B cell (primary cell): Measurements from ENCODE around the gene C9orf40. TPM values are rescaled to one million over a fixed set of nuclear protein-coding genes. Genes with fewer than 3 reads are reported as not detected.

Experiments used
- ATAC-seq: fragments of 200-7000 bp; cut with Tn5 transposase; one replicate; pipeline ENCODE4 v1.10.0; 2021; ENCODE audit warnings: low read depth, mild to moderate bottlenecking, moderate number of reproducible peaks, moderate library complexity
- CTCF ChIA-PET: fragments of 350-600 bp; sonication (Branson Sonifier 250); formaldehyde crosslinking; loops from one replicate; lab custom pipeline; 2021; ENCODE audit warnings: antibody characterized with exemption, inconsistent platforms; lab: Charles Lee
- POLR2A ChIA-PET: fragments of 350-600 bp; sonication (Branson Sonifier 250); formaldehyde crosslinking; loops from one replicate; lab custom pipeline; 2021; ENCODE audit warnings: antibody characterized with exemption; lab: Charles Lee
- DNase-seq: peaks from one replicate; pipeline ENCODE4 v3.0.0; 2013
- H2AFZ ChIP-seq: 2 replicates; pipeline ENCODE4 v1.6.1; 2012; ENCODE audit warnings: mild to moderate bottlenecking, low read depth, low read length; ENCODE audit not compliant: insufficient read depth, poor library complexity, severe bottlenecking
- H3K27ac ChIP-seq, 2 donors: 1 replicate in 1 of 2; 2 replicates in 1 of 2; pipeline ENCODE4 v1.5.1; 2012 to 2013; ENCODE audit warnings: low read length in 2 of 2, mild to moderate bottlenecking in 2 of 2, moderate library complexity in 1 of 2
- H3K27me3 ChIP-seq, 4 experiments: fragments of 200-600 bp in 1 of 4; sonication (generic) in 1 of 4; replicated peaks in 1 of 4; 1 replicate in 2 of 4; 2 replicates in 2 of 4; pipeline versions ENCODE4 v1.6.1 to v1.7.0; 2013 to 2016; ENCODE audit warnings: low read length in 3 of 4, mild to moderate bottlenecking in 2 of 4, mixed read lengths in 1 of 4, moderate library complexity in 1 of 4; ENCODE audit not compliant: insufficient read depth in 4 of 4, control insufficient read depth in 3 of 4; ENCODE audit errors: control extremely low read depth in 1 of 4
- H3K36me3 ChIP-seq, 2 experiments: replicated peaks in 1 of 2; 1 replicate in 1 of 2; 2 replicates in 1 of 2; pipeline versions ENCODE4 v1.6.1 to v1.7.1; 2013; ENCODE audit warnings: low read length in 1 of 2; ENCODE audit not compliant: insufficient read depth in 2 of 2, control insufficient read depth in 1 of 2; ENCODE audit errors: control extremely low read depth in 1 of 2, extremely low read depth in 1 of 2
- H3K4me1 ChIP-seq, 2 donors: fragments of 200-600 bp in 1 of 2; sonication (generic) in 1 of 2; 1 replicate in 1 of 2; 2 replicates in 1 of 2; pipeline versions ENCODE4 v1.5.1 to v1.6.1; 2013 to 2017; ENCODE audit warnings: low read length in 2 of 2; ENCODE audit not compliant: control insufficient read depth in 2 of 2, insufficient read depth in 2 of 2
- H3K4me2 ChIP-seq: replicated peaks from 2 replicates; pipeline ENCODE3; 2012; ENCODE audit warnings: mild to moderate bottlenecking, low read depth, low read length; ENCODE audit not compliant: poor library complexity, severe bottlenecking
- H3K4me3 ChIP-seq, 5 experiments: fragments of 200-600 bp in 1 of 5; sonication (generic) in 1 of 5; 1 replicate in 3 of 5; 2 replicates in 2 of 5; pipeline versions ENCODE4 v1.5.1 to v1.7.0; 2011 to 2016; ENCODE audit warnings: low read length in 4 of 5, mild to moderate bottlenecking in 4 of 5, low read depth in 2 of 5, control low read depth in 1 of 5, moderate library complexity in 1 of 5; ENCODE audit not compliant: insufficient read depth in 1 of 5; ENCODE audit errors: control extremely low read depth in 1 of 5, extremely low read depth in 1 of 5
- H3K79me2 ChIP-seq: fragments of 200-600 bp; sonication (generic); one replicate; pipeline ENCODE4 v1.6.0; 2016; ENCODE audit warnings: low read length; ENCODE audit not compliant: control insufficient read depth, insufficient read depth
- H3K9ac ChIP-seq: fragments of 200-600 bp; sonication (generic); 2 replicates; pipeline ENCODE4 v1.6.1; 2017; ENCODE audit warnings: mild to moderate bottlenecking, low read length, moderate library complexity
- H3K9me3 ChIP-seq, 3 donors: one replicate each; pipeline versions ENCODE4 v1.6.1 to v1.7.1; 2013; ENCODE audit warnings: low read length in 2 of 3; ENCODE audit not compliant: control insufficient read depth in 2 of 3, insufficient read depth in 1 of 3; ENCODE audit errors: control extremely low read depth in 1 of 3
- H4K20me1 ChIP-seq: 2 replicates; pipeline ENCODE4 v1.6.0; 2012; ENCODE audit warnings: mild to moderate bottlenecking, low read length; ENCODE audit not compliant: insufficient read depth, control insufficient read depth, poor library complexity, severe bottlenecking
- H3K27ac Mint-ChIP-seq: one replicate; pipeline ENCODE4 v1.8.0; 2021; ENCODE audit warnings: mixed read lengths
- H3K27me3 Mint-ChIP-seq: one replicate; pipeline ENCODE4 v1.8.0; 2021; ENCODE audit warnings: mixed read lengths
- H3K4me1 Mint-ChIP-seq: one replicate; pipeline ENCODE4 v1.8.0; 2021; ENCODE audit warnings: mixed read lengths
- H3K4me3 Mint-ChIP-seq: one replicate; pipeline ENCODE4 v1.8.0; 2021; ENCODE audit warnings: mixed read lengths
- H3K9me3 Mint-ChIP-seq: one replicate; pipeline ENCODE4 v1.8.0; 2022; ENCODE audit warnings: mixed read lengths; ENCODE audit not compliant: insufficient read depth
- CTCF ChIP-seq: fragments of 200-600 bp; IDR thresholded peaks from one replicate; pipeline ENCODE4 v1.8.0; 2022; ENCODE audit warnings: antibody characterized with exemption, mild to moderate bottlenecking
- EZH2 ChIP-seq: IDR thresholded peaks from 2 replicates; pipeline ENCODE4 v1.6.1; 2012; ENCODE audit warnings: borderline replicate concordance, low read depth, mild to moderate bottlenecking, moderate library complexity, low read length; ENCODE audit not compliant: insufficient read depth, poor library complexity, severe bottlenecking
- WGBS: methylation state at CpG from one replicate; pipeline ENCODE4 v1.1.5; 2013; ENCODE audit warnings: missing lambda C conversion rate; ENCODE audit not compliant: insufficient coverage; 5-methylcytosine and 5-hydroxymethylcytosine counted together
- intact Hi-C: fragments of 100-400 bp; cut with micrococcal nuclease; formaldehyde crosslinking; loops from one replicate; pipeline ENCODE4 v1.10.0; 2022
- polyA plus RNA-seq: library from polyadenylated mRNA; depleted of rRNA; stranded (reverse); fragments of >200 nt; gene quantifications from 2 replicates; pipeline ENCODE4 v1.2.3, GENCODE V29; 2012
- total RNA-seq, 2 donors: library from RNA; stranded (reverse); fragments of 120-200 nt in 1 of 2; gene quantifications; 1 replicate in 1 of 2; 2 replicates in 1 of 2; pipeline versions ENCODE4 v1.2.3 to v1.2.4, GENCODE V29; 2013 to 2022

The C9orf40 gene
- total and polyA plus RNA-seq, 2 donors (not counting 1 experiment from before 2014, with no cell fraction given), result 2.6 to 5.0 TPM

- ATAC-seq (no peak), DNase-seq (no peak)
- POLR2A ChIA-PET, result no interaction called here
- Histone ChIP-seq H3K27me3 (no peaks in the 10 kb centered on the region), H3K27ac (no peak overlapping the region), H3K9me3 (no peaks in the 10 kb centered on the region), H3K79me2 (no peaks in the 10 kb centered on the region), H3K36me3 (no peaks in the 10 kb centered on the region), H3K4me2 (no peak overlapping the region), H3K4me3 (no peak overlapping the region), H2AFZ (no peak overlapping the region), H4K20me1 (no peaks in the 10 kb centered on the region), H3K4me1 (no peaks in the 10 kb centered on the region), H3K9ac (no peak overlapping the region)
- no peak overlapping the region for H3K27ac Mint-ChIP-seq
- H3K9me3 Mint-ChIP-seq, result no peaks in the 10 kb centered on the region
- no peaks in the 10 kb centered on the region for H3K4me1 Mint-ChIP-seq
- TF ChIP-seq CTCF (no peak), EZH2 (no peak)
- H3K4me3 Mint-ChIP-seq, result no peak overlapping the region
- intact Hi-C loops, result no loop called here
- H3K27me3 Mint-ChIP-seq, result peaks cover 1% of the 10 kb centered on the region
- no CpG with 5 or more reads among the region's 1 CpG for WGBS
- CTCF ChIA-PET, result no interaction called here
These were observed 31.0 kb downstream of the C9orf40 start for GRCh38 chr9:74921737-74922136.

- Mint-ChIP-seq H3K27ac (no peak overlapping the region), H3K27me3 (peaks cover 3% of the 10 kb centered on the region), H3K4me1 (no peaks in the 10 kb centered on the region), H3K4me3 (no peak overlapping the region), H3K9me3 (peaks cover 2% of the 10 kb centered on the region)
- CTCF ChIA-PET, result no interaction called here
- POLR2A ChIA-PET, result no interaction called here
- WGBS, result 86% methylated on average over 1 of the region's 3 CpGs
- ATAC-seq (no peak), DNase-seq (no peak)
- no peak overlapping the region for H3K9ac ChIP-seq
- intact Hi-C loops, result no loop called here
- no peaks in the 10 kb centered on the region for H3K27me3 ChIP-seq
- H4K20me1 ChIP-seq, result no peaks in the 10 kb centered on the region
- no peak overlapping the region for H2AFZ ChIP-seq
- no peaks in the 10 kb centered on the region for H3K4me1 ChIP-seq
- H3K4me2 ChIP-seq, result no peak overlapping the region
- no peaks in the 10 kb centered on the region for H3K79me2 ChIP-seq
- H3K9me3 ChIP-seq, result no peaks in the 10 kb centered on the region
- H3K27ac ChIP-seq, result no peak overlapping the region
- H3K36me3 ChIP-seq, result no peaks in the 10 kb centered on the region
- no peak for TF ChIP-seq CTCF
- TF ChIP-seq EZH2, result no peak
- H3K4me3 ChIP-seq, result no peak overlapping the region
These were observed 31.6 kb downstream of the C9orf40 start for GRCh38 chr9:74920944-74921626.
